IMR-90 (cell line): Measurements from ENCODE around the gene NRCAM. TPM values are rescaled to one million over a fixed set of nuclear protein-coding genes. Genes with fewer than 3 reads are reported as not detected.

Source experiments
- ATAC-seq: fragments of 200-7000 bp; cut with Tn5 transposase; 2 replicates; pipeline ENCODE4 v1.9.1; 2020; ENCODE audit warnings: low read depth, mild to moderate bottlenecking, moderate library complexity
- BruUV-seq: library from RNA; stranded (reverse); fragments of 400-500 nt; replicated peaks from 2 replicates; lab custom pipeline; 2021; lab: Mats Ljungman, UMichigan
- CTCF ChIA-PET: fragments of 300-600 bp; formaldehyde crosslinking; extraction: SDS; loops from one replicate; lab custom pipeline; 2021; ENCODE audit warnings: antibody characterized with exemption; lab: Yijun Ruan, JAX
- POLR2A ChIA-PET: fragments of 300-600 bp; sonication (Branson Sonifier 250); formaldehyde crosslinking; loops from one replicate; lab custom pipeline; 2022; ENCODE audit warnings: antibody characterized with exemption; ENCODE audit not compliant: unreplicated experiment; lab: Charles Lee
- DNase-seq: peaks from one replicate; pipeline ENCODE4 v3.0.0; 2013
- H2AFZ ChIP-seq: replicated peaks from 2 replicates; pipeline ENCODE3; 2013; ENCODE audit warnings: low read length, mild to moderate bottlenecking; ENCODE audit not compliant: poor library complexity
- H2AK5ac ChIP-seq: 2 replicates; pipeline ENCODE4 v1.6.1; 2013; ENCODE audit warnings: low read depth, low read length, inconsistent platforms
- H2AK9ac ChIP-seq: replicated peaks from 2 replicates; pipeline ENCODE3; 2013; ENCODE audit warnings: mild to moderate bottlenecking, low read depth, low read length, moderate library complexity; ENCODE audit not compliant: poor library complexity
- H2BK120ac ChIP-seq: 2 replicates; pipeline ENCODE4 v1.6.1; 2013; ENCODE audit warnings: low read depth, low read length, inconsistent platforms
- H2BK15ac ChIP-seq: 3 replicates; pipeline ENCODE4 v1.6.1; 2013; ENCODE audit warnings: low read depth, low read length, inconsistent platforms
- H2BK20ac ChIP-seq: 2 replicates; pipeline ENCODE4 v1.6.1; 2013; ENCODE audit warnings: low read depth, mild to moderate bottlenecking, inconsistent platforms, low read length, moderate library complexity
- H2BK5ac ChIP-seq: 2 replicates; pipeline ENCODE4 v1.6.1; 2013; ENCODE audit warnings: mild to moderate bottlenecking, low read depth, low read length, inconsistent platforms; ENCODE audit not compliant: poor library complexity, severe bottlenecking
- H3K14ac ChIP-seq: replicated peaks from 2 replicates; pipeline ENCODE4 v1.6.1; 2013; ENCODE audit warnings: low read depth, low read length, inconsistent platforms
- H3K18ac ChIP-seq: 2 replicates; pipeline ENCODE4 v1.6.1; 2013; ENCODE audit warnings: low read depth, low read length, control low read depth
- H3K23ac ChIP-seq: 2 replicates; pipeline ENCODE4 v1.6.1; 2013; ENCODE audit warnings: low read depth, low read length, inconsistent platforms
- H3K27ac ChIP-seq: 2 replicates; pipeline ENCODE4 v1.5.1; 2013; ENCODE audit warnings: mild to moderate bottlenecking, control low read depth, low read length; ENCODE audit not compliant: insufficient read depth
- H3K27me3 ChIP-seq: 2 replicates; pipeline ENCODE4 v1.6.1; 2013; ENCODE audit warnings: low read length; ENCODE audit not compliant: control insufficient read depth, insufficient read depth
- H3K36me3 ChIP-seq: 2 replicates; pipeline ENCODE4 v1.6.1; 2013; ENCODE audit warnings: low read length, mixed read lengths; ENCODE audit not compliant: control insufficient read depth, insufficient read depth
- H3K4ac ChIP-seq: 2 replicates; pipeline ENCODE4 v1.6.1; 2013; ENCODE audit warnings: low read depth, low read length, inconsistent platforms
- H3K4me1 ChIP-seq: 2 replicates; pipeline ENCODE4 v1.6.1; 2013; ENCODE audit warnings: low read length, mixed read lengths; ENCODE audit not compliant: control insufficient read depth, insufficient read depth
- H3K4me2 ChIP-seq: 2 replicates; pipeline ENCODE4 v1.6.1; 2013; ENCODE audit warnings: low read depth, mild to moderate bottlenecking, control low read depth, low read length, moderate library complexity
- H3K4me3 ChIP-seq: 2 replicates; pipeline ENCODE4 v1.5.1; 2013; ENCODE audit warnings: low read depth, mild to moderate bottlenecking, control low read depth, low read length, moderate library complexity; ENCODE audit not compliant: insufficient read depth
- H3K56ac ChIP-seq: 2 replicates; pipeline ENCODE4 v1.6.1; 2013; ENCODE audit warnings: low read length, inconsistent platforms; ENCODE audit not compliant: insufficient read depth; ENCODE audit errors: extremely low read depth
- H3K79me1 ChIP-seq, 2 experiments: 2 replicates each; pipeline ENCODE4 v1.6.1; 2013; ENCODE audit warnings: low read length in 2 of 2, inconsistent platforms in 1 of 2, low read depth in 1 of 2
- H3K9ac ChIP-seq: 2 replicates; pipeline ENCODE4 v1.6.1; 2013; ENCODE audit warnings: low read depth, low read length, control low read depth
- H3K9me1 ChIP-seq: 2 replicates; pipeline ENCODE4 v1.6.1; 2013; ENCODE audit warnings: low read length, inconsistent platforms; ENCODE audit not compliant: insufficient read depth
- H3K9me3 ChIP-seq: 2 replicates; pipeline ENCODE4 v1.6.1; 2013; ENCODE audit warnings: low read length; ENCODE audit not compliant: control insufficient read depth, insufficient read depth
- H4K20me1 ChIP-seq: 2 replicates; pipeline ENCODE4 v1.6.1; 2013; ENCODE audit warnings: low read length, inconsistent platforms; ENCODE audit not compliant: insufficient read depth
- H4K5ac ChIP-seq: 2 replicates; pipeline ENCODE4 v1.6.1; 2013; ENCODE audit warnings: mild to moderate bottlenecking, low read depth, low read length, control low read depth
- H4K8ac ChIP-seq, 2 experiments: 2 replicates each; pipeline ENCODE4 v1.6.1; 2013; ENCODE audit warnings: low read depth in 2 of 2, low read length in 2 of 2, control low read depth in 1 of 2, inconsistent platforms in 1 of 2
- H4K91ac ChIP-seq: 2 replicates; pipeline ENCODE4 v1.6.1; 2013; ENCODE audit warnings: low read depth, low read length, inconsistent platforms; ENCODE audit not compliant: insufficient read depth
- BHLHE40 ChIP-seq: fragments of 150-350 bp; IDR thresholded peaks from 2 replicates; pipeline ENCODE4 v1.6.1; 2016; ENCODE audit warnings: mild to moderate bottlenecking, low read depth, low read length
- CEBPB ChIP-seq: IDR thresholded peaks from 2 replicates; pipeline ENCODE4 v1.6.1; 2012; ENCODE audit warnings: low read depth, low read length, improper control_type of control experiment
- CHD1 ChIP-seq: IDR thresholded peaks from 2 replicates; pipeline ENCODE4 v1.6.1; 2012; ENCODE audit warnings: low read depth, low read length, improper control_type of control experiment
- CTCF ChIP-seq: conservative IDR thresholded peaks from 2 replicates; pipeline ENCODE4 v1.5.1; 2012; ENCODE audit warnings: mild to moderate bottlenecking, low read depth, low read length, improper control_type of control experiment
- ELK1 ChIP-seq: fragments of 150-350 bp; IDR thresholded peaks from 2 replicates; pipeline ENCODE4 v1.6.1; 2016; ENCODE audit warnings: low read depth, mild to moderate bottlenecking, low read length, moderate library complexity, borderline replicate concordance
- FOS ChIP-seq: fragments of 150-350 bp; IDR thresholded peaks from 2 replicates; pipeline ENCODE4 v1.6.1; 2016; ENCODE audit warnings: low read depth, low read length
- MAFK ChIP-seq: IDR thresholded peaks from 2 replicates; pipeline ENCODE4 v1.6.1; 2012; ENCODE audit warnings: low read depth, low read length, improper control_type of control experiment
- MAZ ChIP-seq: IDR thresholded peaks from 2 replicates; pipeline ENCODE4 v1.6.1; 2012; ENCODE audit warnings: low read depth, mild to moderate bottlenecking, low read length, improper control_type of control experiment, moderate library complexity, borderline replicate concordance
- MXI1 ChIP-seq: IDR thresholded peaks from 2 replicates; pipeline ENCODE4 v1.6.1; 2012; ENCODE audit warnings: low read depth, mild to moderate bottlenecking, low read length, moderate library complexity, borderline replicate concordance
- NFE2L2 ChIP-seq: fragments of 150-350 bp; IDR thresholded peaks from 2 replicates; pipeline ENCODE4 v1.6.1; 2016; ENCODE audit warnings: low read depth, mild to moderate bottlenecking, low read length
- POLR2A ChIP-seq: IDR thresholded peaks from 2 replicates; pipeline ENCODE4 v1.6.1; 2012; ENCODE audit warnings: mild to moderate bottlenecking, low read depth, low read length
- RAD21 ChIP-seq: IDR thresholded peaks from 2 replicates; pipeline ENCODE4 v1.6.1; 2012; ENCODE audit warnings: low read length, improper control_type of control experiment
- RCOR1 ChIP-seq: IDR thresholded peaks from 2 replicates; pipeline ENCODE4 v1.6.1; 2012; ENCODE audit warnings: mild to moderate bottlenecking, low read length, improper control_type of control experiment; ENCODE audit not compliant: insufficient replicate concordance
- RFX5 ChIP-seq: IDR thresholded peaks from 2 replicates; pipeline ENCODE4 v1.8.0; 2012; ENCODE audit warnings: low read depth, mild to moderate bottlenecking, low read length, moderate library complexity
- SMC3 ChIP-seq: fragments of 150-350 bp; IDR thresholded peaks from 2 replicates; pipeline ENCODE4 v1.6.1; 2016; ENCODE audit warnings: low read depth, mild to moderate bottlenecking, antibody characterized with exemption, low read length, moderate library complexity
- USF2 ChIP-seq: fragments of 150-350 bp; IDR thresholded peaks from 2 replicates; pipeline ENCODE4 v1.6.1; 2017; ENCODE audit warnings: mild to moderate bottlenecking, antibody characterized with exemption, low read length, low read depth
- WGBS, 2 experiments: methylation state at CpG; one replicate each; pipeline versions ENCODE4 v1.1.5 to v1.1.7; 2013; ENCODE audit warnings: missing lambda C conversion rate in 2 of 2; ENCODE audit not compliant: insufficient read length in 1 of 2; ENCODE audit errors: extremely low coverage in 2 of 2; 5-methylcytosine and 5-hydroxymethylcytosine counted together
- dilution Hi-C: fragments of 300-500 bp; cut with HindIII; formaldehyde crosslinking; loops from one replicate; pipeline ENCODE4 v1.14.3; 2018; ENCODE audit warnings: low sequenced_read_pairs; ENCODE audit not compliant: unreplicated experiment
- in situ Hi-C: fragments of 300-500 bp; cut with MboI; formaldehyde crosslinking; loops from 3 replicates; pipeline ENCODE4 v1.14.3; 2019; ENCODE audit warnings: low sequenced_read_pairs, inconsistent platforms, mixed read lengths
- intact Hi-C: fragments of 100-400 bp; cut with micrococcal nuclease; formaldehyde crosslinking; loops from 2 replicates; pipeline ENCODE4 v1.10.0; 2022
- polyA plus RNA-seq, 3 experiments: library from polyadenylated mRNA; depleted of rRNA; stranded (reverse); fragments of >200 nt; gene quantifications; 2 replicates each; pipeline ENCODE4 v1.2.3, GENCODE V29; 2012; ENCODE audit warnings: low replicate concordance in 1 of 3
- total RNA-seq: library from RNA; depleted of rRNA; stranded (reverse); fragments of >200 nt; gene quantifications from 2 replicates; pipeline ENCODE4 v1.2.3, GENCODE V29; 2012

NRCAM gene
- total and polyA plus RNA-seq, 2 of the 4 experiments (the other 2 are of a cell fraction): 0.46 to 1.1 TPM

- H4K20me1 ChIP-seq: no peaks in the 10 kb centered on the region
- no peak overlapping the region for H3K9ac ChIP-seq
- no peak overlapping the region for H3K14ac ChIP-seq
- H2BK5ac ChIP-seq: no peak overlapping the region
- no peaks in the 10 kb centered on the region for H3K9me3 ChIP-seq
- H2AK9ac ChIP-seq: no peak overlapping the region
- peaks cover 17% of the 10 kb centered on the region for H3K27me3 ChIP-seq
- H3K4me2 ChIP-seq: no peak overlapping the region
- no peak overlapping the region for H3K27ac ChIP-seq
- no peak overlapping the region for H2BK20ac ChIP-seq
- in situ Hi-C loops: no loop called here
- no peak overlapping the region for H3K4ac ChIP-seq
- no peak for TF ChIP-seq MXI1
- TF ChIP-seq NFE2L2: no peak
- no peak for TF ChIP-seq CTCF
- no peak for TF ChIP-seq CHD1
- TF ChIP-seq CEBPB: no peak
- no peak for TF ChIP-seq RFX5
- TF ChIP-seq ELK1: no peak
- no peak for TF ChIP-seq USF2
- no peak for TF ChIP-seq BHLHE40
- no peak for TF ChIP-seq RCOR1
- no peak for TF ChIP-seq RAD21
- TF ChIP-seq POLR2A: no peak
- TF ChIP-seq MAFK: no peak
- no peak for TF ChIP-seq MAZ
- TF ChIP-seq SMC3: no peak
- TF ChIP-seq FOS: no peak
- H3K4me1 ChIP-seq: no peaks in the 10 kb centered on the region
- no peaks in the 10 kb centered on the region for H3K36me3 ChIP-seq
- intact Hi-C loops: no loop called here
- H3K79me1 ChIP-seq: no peaks in the 10 kb centered on the region
- H2BK120ac ChIP-seq: no peak overlapping the region
- no peak overlapping the region for H2BK15ac ChIP-seq
- no peak for ATAC-seq
- no peak overlapping the region for H2AK5ac ChIP-seq
- BruUV-seq: no TSS peak
- 80% methylated on average over 1 of the region's 6 CpGs; no CpG with 5 or more reads in 1 of the 2 experiments for WGBS, 2 experiments
- H4K8ac ChIP-seq: no peak overlapping the region
- dilution Hi-C loops: no loop called here
- CTCF ChIA-PET: no interaction called here
- POLR2A ChIA-PET: no interaction called here
- no peak overlapping the region for H3K23ac ChIP-seq
- no peak overlapping the region for H3K56ac ChIP-seq
- no peak overlapping the region for H4K91ac ChIP-seq
- no peak overlapping the region for H4K5ac ChIP-seq
- no peak overlapping the region for H2AFZ ChIP-seq
- H3K9me1 ChIP-seq: no peaks in the 10 kb centered on the region
- no peak overlapping the region for H3K18ac ChIP-seq
- H3K4me3 ChIP-seq: no peak overlapping the region
- no peak for DNase-seq
These were observed 47.1 kb downstream of the NRCAM start for GRCh38 chr7:108409146-108409545.
